GM11168 (cell line): ENCODE measurements around the gene VAV3.

Source experiments
- in situ Hi-C: fragments of 300-500 bp; cut with MboI; formaldehyde crosslinking; loops from one replicate; pipeline ENCODE4 v1.12.0; 2022; ENCODE audit warnings: low sequenced_read_pairs; ENCODE audit not compliant: unreplicated experiment

Gene VAV3

GRCh38 chr1:107804134-107804533 is 160.8 kb downstream of the VAV3 start:
- in situ Hi-C loops: no loop called here

GRCh38 chr1:107803579-107803978 is 161.4 kb downstream of the VAV3 start:
- in situ Hi-C loops: no loop called here

- in situ Hi-C loops: no loop called here
These were observed 162.3 kb downstream of the VAV3 start for GRCh38 chr1:107802654-107803053.

- in situ Hi-C loops: no loop called here
These were observed 169.0 kb downstream of the VAV3 start for GRCh38 chr1:107795994-107796393.

GRCh38 chr1:107795441-107795840 is 169.5 kb downstream of the VAV3 start:
- in situ Hi-C loops: no loop called here

- in situ Hi-C loops: no loop called here
These were observed 170.4 kb downstream of the VAV3 start for GRCh38 chr1:107794571-107794970.

- in situ Hi-C loops: no loop called here
These were observed 171.0 kb downstream of the VAV3 start for GRCh38 chr1:107793896-107794453.

GRCh38 chr1:107791348-107791747 is 173.6 kb downstream of the VAV3 start:
- in situ Hi-C loops: no loop called here

- in situ Hi-C loops: loop anchor here (5.0 kb wide), 1 partner anchor 327 kb away; no protein-coding TSS in a partner anchor
These were observed 175.0 kb downstream of the VAV3 start for GRCh38 chr1:107789817-107790524.

GRCh38 chr1:107788206-107789202 is 176.5 kb downstream of the VAV3 start:
- in situ Hi-C loops: loop anchor here (5.0 kb wide), 1 partner anchor 329 kb away; no protein-coding TSS in a partner anchor

- in situ Hi-C loops: loop anchor here (5.0 kb wide), 1 partner anchor 330 kb away; no protein-coding TSS in a partner anchor
These were observed 177.7 kb downstream of the VAV3 start for GRCh38 chr1:107787299-107787698.

GRCh38 chr1:107786203-107786845 is 178.7 kb downstream of the VAV3 start:
- in situ Hi-C loops: loop anchor here (5.0 kb wide), 1 partner anchor 331 kb away; no protein-coding TSS in a partner anchor

- in situ Hi-C loops: loop anchor here (5.0 kb wide), 1 partner anchor 332 kb away; no protein-coding TSS in a partner anchor
These were observed 179.3 kb downstream of the VAV3 start for GRCh38 chr1:107785496-107786202.

GRCh38 chr1:107782217-107782845 is 182.6 kb downstream of the VAV3 start:
- in situ Hi-C loops: no loop called here

- in situ Hi-C loops: no loop called here
These were observed 183.7 kb downstream of the VAV3 start for GRCh38 chr1:107781245-107781644.

- in situ Hi-C loops: no loop called here
These were observed 187.3 kb downstream of the VAV3 start for GRCh38 chr1:107777664-107778047.

- in situ Hi-C loops: no loop called here
These were observed 187.9 kb downstream of the VAV3 start for GRCh38 chr1:107776900-107777663.

GRCh38 chr1:107771377-107771776 is 193.6 kb downstream of the VAV3 start:
- in situ Hi-C loops: no loop called here
